PC-3 (cell line): ENCODE results near the gene SLC8A2.

Experiments used
- CTCF ChIP-seq: fragments of 300-600 bp; sonication (generic); conservative IDR thresholded peaks from 2 replicates; pipeline ENCODE4 v1.5.1; 2017; ENCODE audit warnings: antibody characterized with exemption, low read depth, mild to moderate bottlenecking, low read length
- EZH2 ChIP-seq: fragments of 300-600 bp; sonication (generic); IDR thresholded peaks from one replicate; pipeline ENCODE4 v1.6.1; 2017; ENCODE audit warnings: antibody characterized with exemption, mild to moderate bottlenecking, low read length; ENCODE audit not compliant: unreplicated experiment
- EZH2phosphoT487 ChIP-seq: fragments of 300-600 bp; sonication (generic); IDR thresholded peaks from 2 replicates; pipeline ENCODE4 v1.6.1; 2018; ENCODE audit warnings: mild to moderate bottlenecking, antibody characterized with exemption, low read length, borderline replicate concordance

DNA sequence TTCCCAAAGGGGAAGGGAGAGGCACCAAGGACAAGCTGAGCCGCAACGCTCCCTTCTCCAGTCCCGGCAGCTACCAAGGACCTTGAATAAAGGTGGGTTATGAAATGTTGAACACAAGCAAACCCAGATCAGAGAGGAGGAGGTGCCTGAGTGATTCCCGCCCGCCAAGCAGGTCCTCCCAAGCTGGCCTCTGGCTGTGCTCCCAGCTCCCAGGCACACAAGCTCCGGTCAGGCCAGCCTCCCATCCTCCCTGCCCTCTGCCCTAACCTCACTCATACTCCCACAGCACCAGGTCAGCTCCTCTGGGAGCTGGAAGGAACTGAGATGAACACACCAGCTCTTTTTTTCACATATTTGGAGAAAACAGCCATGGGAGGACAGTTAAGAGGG is 39.4 kb upstream of the SLC8A2 start:
- TF ChIP-seq CTCF, result no peak
- no peak for TF ChIP-seq EZH2phosphoT487
- no peak for TF ChIP-seq EZH2
